PC-9 (cell line): ENCODE measurements around the gene MAS1L.

Experiments
- EZH2 ChIP-seq: fragments of 200-600 bp; sonication (generic); IDR thresholded peaks from 2 replicates; pipeline ENCODE4 v1.8.0; 2017; ENCODE audit warnings: antibody characterized with exemption, low read depth
- TF ChIP-seq, protein P1 (sequence below): fragments of 200-600 bp; sonication (generic); conservative IDR thresholded peaks from 2 replicates; pipeline ENCODE4 v1.6.1; 2017; ENCODE audit warnings: mixed run types, antibody characterized with exemption, mild to moderate bottlenecking, moderate library complexity

DNA sequence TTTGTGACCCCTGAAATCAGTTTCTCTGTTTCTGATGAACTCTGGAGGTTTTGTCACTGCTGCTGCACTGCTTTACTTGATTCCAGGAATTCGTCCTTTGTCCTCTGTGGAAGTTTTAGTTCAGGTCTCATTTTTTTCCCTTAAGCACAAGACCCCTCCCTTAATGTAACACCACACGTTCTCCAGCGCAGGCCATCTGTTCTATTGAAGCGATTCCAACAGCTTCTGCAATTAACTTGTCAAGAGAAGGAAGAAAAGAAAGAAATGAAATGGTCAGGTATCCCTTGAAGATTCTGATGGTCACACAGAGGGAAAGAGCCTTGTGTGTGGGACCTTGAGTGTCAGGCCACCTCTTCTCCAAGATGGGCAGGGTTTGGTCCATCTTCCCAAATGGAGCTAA is 7.8 kb upstream of the MAS1L start:
- TF ChIP-seq EZH2, result no peak
- TF ChIP-seq, protein P1, sequence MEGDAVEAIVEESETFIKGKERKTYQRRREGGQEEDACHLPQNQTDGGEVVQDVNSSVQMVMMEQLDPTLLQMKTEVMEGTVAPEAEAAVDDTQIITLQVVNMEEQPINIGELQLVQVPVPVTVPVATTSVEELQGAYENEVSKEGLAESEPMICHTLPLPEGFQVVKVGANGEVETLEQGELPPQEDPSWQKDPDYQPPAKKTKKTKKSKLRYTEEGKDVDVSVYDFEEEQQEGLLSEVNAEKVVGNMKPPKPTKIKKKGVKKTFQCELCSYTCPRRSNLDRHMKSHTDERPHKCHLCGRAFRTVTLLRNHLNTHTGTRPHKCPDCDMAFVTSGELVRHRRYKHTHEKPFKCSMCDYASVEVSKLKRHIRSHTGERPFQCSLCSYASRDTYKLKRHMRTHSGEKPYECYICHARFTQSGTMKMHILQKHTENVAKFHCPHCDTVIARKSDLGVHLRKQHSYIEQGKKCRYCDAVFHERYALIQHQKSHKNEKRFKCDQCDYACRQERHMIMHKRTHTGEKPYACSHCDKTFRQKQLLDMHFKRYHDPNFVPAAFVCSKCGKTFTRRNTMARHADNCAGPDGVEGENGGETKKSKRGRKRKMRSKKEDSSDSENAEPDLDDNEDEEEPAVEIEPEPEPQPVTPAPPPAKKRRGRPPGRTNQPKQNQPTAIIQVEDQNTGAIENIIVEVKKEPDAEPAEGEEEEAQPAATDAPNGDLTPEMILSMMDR, result no peak
